Sigmoid colon (tissue), 4 donors: ENCODE results near the gene NEURL2.

Source experiments
- EP300 ChIP-seq, 4 donors: sonication (generic); formaldehyde crosslinking; IDR thresholded peaks; one replicate each; pipeline ENCODE4 v1.6.1; 2017; ENCODE audit warnings: antibody characterized with exemption in 4 of 4
- POLR2A ChIP-seq, 2 donors: fragments of 450-650 bp; IDR thresholded peaks; one replicate each; pipeline ENCODE4 v1.6.1; 2016; ENCODE audit warnings: antibody characterized with exemption in 2 of 2, mild to moderate bottlenecking in 2 of 2, moderate library complexity in 2 of 2
- POLR2AphosphoS5 ChIP-seq, 4 donors: sonication (generic); formaldehyde crosslinking; IDR thresholded peaks; one replicate each; pipeline ENCODE4 v1.6.1; 2017; ENCODE audit warnings: antibody characterized with exemption in 4 of 4
- TF ChIP-seq, protein P1 (sequence below), 4 experiments: fragments of 450-650 bp in 3 of 4; fragments of 200-600 bp in 1 of 4; IDR thresholded peaks; one replicate each; pipeline ENCODE4 v1.5.1; 2016 to 2019; ENCODE audit warnings: antibody characterized with exemption in 4 of 4, mild to moderate bottlenecking in 3 of 4, moderate library complexity in 2 of 4

DNA sequence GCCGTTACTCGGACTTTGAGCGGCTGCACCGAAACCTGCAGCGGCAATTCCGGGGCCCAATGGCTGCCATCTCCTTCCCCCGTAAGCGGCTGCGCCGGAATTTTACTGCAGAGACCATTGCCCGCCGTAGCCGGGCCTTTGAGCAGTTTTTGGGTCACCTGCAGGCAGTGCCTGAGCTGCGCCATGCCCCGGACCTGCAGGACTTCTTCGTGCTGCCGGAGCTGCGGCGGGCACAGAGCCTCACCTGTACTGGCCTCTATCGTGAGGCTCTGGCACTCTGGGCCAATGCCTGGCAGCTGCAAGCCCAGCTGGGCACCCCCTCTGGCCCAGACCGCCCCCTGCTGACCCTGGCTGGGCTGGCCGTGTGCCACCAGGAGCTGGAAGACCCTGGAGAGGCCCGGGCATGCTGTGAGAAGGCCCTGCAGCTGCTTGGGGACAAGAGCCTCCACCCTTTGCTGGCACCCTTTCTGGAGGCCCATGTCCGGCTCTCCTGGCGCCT is 50.3 kb downstream of the NEURL2 start:
- TF ChIP-seq, protein P1, sequence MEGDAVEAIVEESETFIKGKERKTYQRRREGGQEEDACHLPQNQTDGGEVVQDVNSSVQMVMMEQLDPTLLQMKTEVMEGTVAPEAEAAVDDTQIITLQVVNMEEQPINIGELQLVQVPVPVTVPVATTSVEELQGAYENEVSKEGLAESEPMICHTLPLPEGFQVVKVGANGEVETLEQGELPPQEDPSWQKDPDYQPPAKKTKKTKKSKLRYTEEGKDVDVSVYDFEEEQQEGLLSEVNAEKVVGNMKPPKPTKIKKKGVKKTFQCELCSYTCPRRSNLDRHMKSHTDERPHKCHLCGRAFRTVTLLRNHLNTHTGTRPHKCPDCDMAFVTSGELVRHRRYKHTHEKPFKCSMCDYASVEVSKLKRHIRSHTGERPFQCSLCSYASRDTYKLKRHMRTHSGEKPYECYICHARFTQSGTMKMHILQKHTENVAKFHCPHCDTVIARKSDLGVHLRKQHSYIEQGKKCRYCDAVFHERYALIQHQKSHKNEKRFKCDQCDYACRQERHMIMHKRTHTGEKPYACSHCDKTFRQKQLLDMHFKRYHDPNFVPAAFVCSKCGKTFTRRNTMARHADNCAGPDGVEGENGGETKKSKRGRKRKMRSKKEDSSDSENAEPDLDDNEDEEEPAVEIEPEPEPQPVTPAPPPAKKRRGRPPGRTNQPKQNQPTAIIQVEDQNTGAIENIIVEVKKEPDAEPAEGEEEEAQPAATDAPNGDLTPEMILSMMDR (IDR thresholded peaks at IDR 0.05): no peak
- TF ChIP-seq POLR2AphosphoS5 (IDR thresholded peaks at IDR 0.05) (no peak), POLR2A (IDR thresholded peaks at IDR 0.05) (no peak), EP300 (IDR thresholded peaks at IDR 0.05) (no peak)
